GM12878 (cell line): ENCODE measurements around the gene ASTN1.

Source experiments
- EZH2 ChIP-seq: IDR thresholded peaks from 2 replicates; pipeline ENCODE4 v1.6.1; 2012; ENCODE audit warnings: low read depth, mild to moderate bottlenecking, control low read depth, inconsistent platforms, low read length, borderline replicate concordance; ENCODE audit not compliant: control insufficient read depth
- GABPA ChIP-seq: IDR thresholded peaks from 2 replicates; pipeline ENCODE4 v1.6.1; 2014; ENCODE audit warnings: antibody characterized with exemption, low read depth, mild to moderate bottlenecking, inconsistent platforms
- PML ChIP-seq: IDR thresholded peaks from 2 replicates; pipeline ENCODE4 v1.6.1; 2012; ENCODE audit warnings: low read length, inconsistent platforms

- TF ChIP-seq GABPA: no peak
- TF ChIP-seq EZH2: no peak
- no peak for TF ChIP-seq PML
These were observed 32.4 kb downstream of the ASTN1 start for GRCh38 chr1:177132141-177132540.
